ENCODE results near the gene ANXA6.

- TF ChIP-seq, protein P1, sequence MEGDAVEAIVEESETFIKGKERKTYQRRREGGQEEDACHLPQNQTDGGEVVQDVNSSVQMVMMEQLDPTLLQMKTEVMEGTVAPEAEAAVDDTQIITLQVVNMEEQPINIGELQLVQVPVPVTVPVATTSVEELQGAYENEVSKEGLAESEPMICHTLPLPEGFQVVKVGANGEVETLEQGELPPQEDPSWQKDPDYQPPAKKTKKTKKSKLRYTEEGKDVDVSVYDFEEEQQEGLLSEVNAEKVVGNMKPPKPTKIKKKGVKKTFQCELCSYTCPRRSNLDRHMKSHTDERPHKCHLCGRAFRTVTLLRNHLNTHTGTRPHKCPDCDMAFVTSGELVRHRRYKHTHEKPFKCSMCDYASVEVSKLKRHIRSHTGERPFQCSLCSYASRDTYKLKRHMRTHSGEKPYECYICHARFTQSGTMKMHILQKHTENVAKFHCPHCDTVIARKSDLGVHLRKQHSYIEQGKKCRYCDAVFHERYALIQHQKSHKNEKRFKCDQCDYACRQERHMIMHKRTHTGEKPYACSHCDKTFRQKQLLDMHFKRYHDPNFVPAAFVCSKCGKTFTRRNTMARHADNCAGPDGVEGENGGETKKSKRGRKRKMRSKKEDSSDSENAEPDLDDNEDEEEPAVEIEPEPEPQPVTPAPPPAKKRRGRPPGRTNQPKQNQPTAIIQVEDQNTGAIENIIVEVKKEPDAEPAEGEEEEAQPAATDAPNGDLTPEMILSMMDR (IDR thresholded peaks at IDR 0.05), result no peak
- no peak for TF ChIP-seq EZH2 (IDR thresholded peaks at IDR 0.05; ENCODE audit: borderline replicate concordance, insufficient read depth, low read depth, low read length, poor library complexity, severe bottlenecking)
These were observed 46.5 kb upstream of the ANXA6 start for GRCh38 chr5:151204051-151204450.

All from B cell (primary cell).